HL-60 (cell line): ENCODE results near the gene SV2C.

ENCODE experiments used
- GABPA ChIP-seq: IDR thresholded peaks from 2 replicates; pipeline ENCODE4 v1.6.1; 2012; ENCODE audit warnings: low read depth
- POLR2AphosphoS5 ChIP-seq: IDR thresholded peaks from 2 replicates; pipeline ENCODE4 v1.6.1; 2012; ENCODE audit warnings: low read depth
- TF ChIP-seq, protein P1 (sequence below): IDR thresholded peaks from one replicate; pipeline ENCODE4 v1.5.1; 2011; ENCODE audit warnings: low read length, control low read depth, inconsistent platforms; ENCODE audit not compliant: insufficient read depth

DNA sequence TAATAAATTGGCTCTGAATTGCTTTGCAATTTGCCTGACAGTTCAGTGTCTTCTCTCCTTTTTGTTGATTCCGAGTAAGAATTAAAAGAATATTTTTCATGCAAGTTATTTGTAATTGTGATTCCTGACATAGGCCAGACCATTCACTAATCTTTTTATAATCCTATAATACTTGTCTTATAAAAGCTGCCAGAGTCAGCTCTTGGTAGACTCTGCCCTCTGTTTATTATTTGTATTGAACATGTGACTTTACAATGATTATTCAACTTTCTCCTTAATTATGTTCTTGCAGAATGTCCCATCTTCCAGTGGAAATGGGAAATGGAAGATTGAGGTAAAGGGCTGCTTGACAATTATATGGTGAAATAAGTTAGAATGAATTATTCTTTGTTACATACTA is 121.0 kb downstream of the SV2C start:
- no peak for TF ChIP-seq POLR2AphosphoS5
- TF ChIP-seq GABPA, result no peak
- TF ChIP-seq, protein P1, sequence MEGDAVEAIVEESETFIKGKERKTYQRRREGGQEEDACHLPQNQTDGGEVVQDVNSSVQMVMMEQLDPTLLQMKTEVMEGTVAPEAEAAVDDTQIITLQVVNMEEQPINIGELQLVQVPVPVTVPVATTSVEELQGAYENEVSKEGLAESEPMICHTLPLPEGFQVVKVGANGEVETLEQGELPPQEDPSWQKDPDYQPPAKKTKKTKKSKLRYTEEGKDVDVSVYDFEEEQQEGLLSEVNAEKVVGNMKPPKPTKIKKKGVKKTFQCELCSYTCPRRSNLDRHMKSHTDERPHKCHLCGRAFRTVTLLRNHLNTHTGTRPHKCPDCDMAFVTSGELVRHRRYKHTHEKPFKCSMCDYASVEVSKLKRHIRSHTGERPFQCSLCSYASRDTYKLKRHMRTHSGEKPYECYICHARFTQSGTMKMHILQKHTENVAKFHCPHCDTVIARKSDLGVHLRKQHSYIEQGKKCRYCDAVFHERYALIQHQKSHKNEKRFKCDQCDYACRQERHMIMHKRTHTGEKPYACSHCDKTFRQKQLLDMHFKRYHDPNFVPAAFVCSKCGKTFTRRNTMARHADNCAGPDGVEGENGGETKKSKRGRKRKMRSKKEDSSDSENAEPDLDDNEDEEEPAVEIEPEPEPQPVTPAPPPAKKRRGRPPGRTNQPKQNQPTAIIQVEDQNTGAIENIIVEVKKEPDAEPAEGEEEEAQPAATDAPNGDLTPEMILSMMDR, result no peak
